RWPE2 (cell line): ENCODE results near the gene FOXF2.

Source experiments
- ATAC-seq: fragments of 200-7000 bp; cut with Tn5 transposase; 3 replicates; pipeline ENCODE4 v1.9.1; 2021; ENCODE audit warnings: low read depth
- DNase-seq: peaks from one replicate; pipeline ENCODE4 v3.0.0-alpha.2; 2020; ENCODE audit warnings: low spot score
- H3K27ac ChIP-seq: fragments of 450-650 bp; 2 replicates; pipeline ENCODE4 v1.5.1; 2017; ENCODE audit warnings: mild to moderate bottlenecking; ENCODE audit not compliant: poor library complexity, severe bottlenecking
- H3K27me3 ChIP-seq: fragments of 250-450 bp; sonication (Bioruptor Pico); 2 replicates; pipeline ENCODE4 v1.5.1; 2021; ENCODE audit warnings: mild to moderate bottlenecking, moderate library complexity; ENCODE audit not compliant: insufficient read depth, poor library complexity, severe bottlenecking
- H3K36me3 ChIP-seq: fragments of 250-450 bp; sonication (Bioruptor Pico); 2 replicates; pipeline ENCODE4 v1.5.1; 2020; ENCODE audit warnings: low read depth, mild to moderate bottlenecking, moderate library complexity
- H3K4me1 ChIP-seq: fragments of 250-450 bp; sonication (Bioruptor Pico); 2 replicates; pipeline ENCODE4 v1.5.1; 2021; ENCODE audit warnings: mild to moderate bottlenecking, moderate library complexity; ENCODE audit not compliant: insufficient read depth, poor library complexity, severe bottlenecking
- H3K4me3 ChIP-seq: fragments of 250-450 bp; sonication (Bioruptor Pico); 2 replicates; pipeline ENCODE4 v1.5.1; 2021; ENCODE audit warnings: mild to moderate bottlenecking, moderate library complexity; ENCODE audit not compliant: severe bottlenecking
- H3K9me3 ChIP-seq: fragments of 250-450 bp; sonication (Bioruptor Pico); 2 replicates; pipeline ENCODE4 v1.5.1; 2021; ENCODE audit warnings: mild to moderate bottlenecking, moderate library complexity; ENCODE audit not compliant: severe bottlenecking
- TF ChIP-seq, protein P1 (sequence below): fragments of 450-650 bp; IDR thresholded peaks from one replicate; pipeline ENCODE4 v1.5.1; 2017; ENCODE audit warnings: mild to moderate bottlenecking, moderate library complexity; ENCODE audit not compliant: poor library complexity, severe bottlenecking

Gene FOXF2

DNA sequence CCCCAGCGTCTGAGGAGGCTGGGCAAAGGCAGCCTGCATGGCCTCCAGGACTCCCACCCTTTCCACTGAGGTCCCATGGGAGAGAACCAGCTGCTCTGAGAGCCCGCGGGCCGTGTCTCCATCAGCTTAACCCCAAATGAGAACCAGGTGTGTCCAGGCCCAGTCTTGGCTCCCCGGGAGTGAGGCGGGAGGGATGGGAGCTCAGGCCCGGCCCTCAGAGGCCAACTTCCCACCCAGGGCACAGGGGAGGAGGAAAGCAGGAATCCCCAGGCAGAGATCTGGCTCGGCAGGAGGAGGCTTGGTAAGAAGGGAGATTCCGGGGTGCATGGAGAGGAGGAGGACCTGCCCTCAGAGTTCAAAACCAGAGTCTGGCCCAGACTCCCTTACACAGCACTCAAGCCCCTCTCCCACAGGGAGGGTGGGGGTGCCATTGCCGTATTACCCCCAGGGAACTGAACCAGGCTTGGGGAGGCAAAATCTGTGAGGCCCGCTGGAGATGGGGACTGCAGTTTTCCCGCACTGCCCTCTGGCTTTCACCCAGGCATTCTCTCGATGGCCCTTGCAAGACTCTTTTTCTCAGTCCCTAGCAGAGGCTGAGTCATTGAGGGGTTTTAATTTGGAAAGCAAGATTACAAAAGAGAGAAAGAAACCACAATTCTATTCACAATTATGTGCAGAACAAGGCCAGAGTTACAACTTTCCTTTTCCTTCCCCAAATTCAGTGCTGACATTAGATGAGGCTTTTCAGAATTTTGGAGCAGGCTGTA lies 17.1 kb downstream of the FOXF2 start:
- Histone ChIP-seq H3K27ac (no peak overlapping the region), H3K4me3 (no peak overlapping the region), H3K4me1 (no peaks in the 10 kb centered on the region), H3K27me3 (no peaks in the 10 kb centered on the region), H3K9me3 (no peaks in the 10 kb centered on the region), H3K36me3 (no peaks in the 10 kb centered on the region)
- TF ChIP-seq, protein P1, sequence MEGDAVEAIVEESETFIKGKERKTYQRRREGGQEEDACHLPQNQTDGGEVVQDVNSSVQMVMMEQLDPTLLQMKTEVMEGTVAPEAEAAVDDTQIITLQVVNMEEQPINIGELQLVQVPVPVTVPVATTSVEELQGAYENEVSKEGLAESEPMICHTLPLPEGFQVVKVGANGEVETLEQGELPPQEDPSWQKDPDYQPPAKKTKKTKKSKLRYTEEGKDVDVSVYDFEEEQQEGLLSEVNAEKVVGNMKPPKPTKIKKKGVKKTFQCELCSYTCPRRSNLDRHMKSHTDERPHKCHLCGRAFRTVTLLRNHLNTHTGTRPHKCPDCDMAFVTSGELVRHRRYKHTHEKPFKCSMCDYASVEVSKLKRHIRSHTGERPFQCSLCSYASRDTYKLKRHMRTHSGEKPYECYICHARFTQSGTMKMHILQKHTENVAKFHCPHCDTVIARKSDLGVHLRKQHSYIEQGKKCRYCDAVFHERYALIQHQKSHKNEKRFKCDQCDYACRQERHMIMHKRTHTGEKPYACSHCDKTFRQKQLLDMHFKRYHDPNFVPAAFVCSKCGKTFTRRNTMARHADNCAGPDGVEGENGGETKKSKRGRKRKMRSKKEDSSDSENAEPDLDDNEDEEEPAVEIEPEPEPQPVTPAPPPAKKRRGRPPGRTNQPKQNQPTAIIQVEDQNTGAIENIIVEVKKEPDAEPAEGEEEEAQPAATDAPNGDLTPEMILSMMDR = no peak
- ATAC-seq = no peak
- DNase-seq = no peak

DNA sequence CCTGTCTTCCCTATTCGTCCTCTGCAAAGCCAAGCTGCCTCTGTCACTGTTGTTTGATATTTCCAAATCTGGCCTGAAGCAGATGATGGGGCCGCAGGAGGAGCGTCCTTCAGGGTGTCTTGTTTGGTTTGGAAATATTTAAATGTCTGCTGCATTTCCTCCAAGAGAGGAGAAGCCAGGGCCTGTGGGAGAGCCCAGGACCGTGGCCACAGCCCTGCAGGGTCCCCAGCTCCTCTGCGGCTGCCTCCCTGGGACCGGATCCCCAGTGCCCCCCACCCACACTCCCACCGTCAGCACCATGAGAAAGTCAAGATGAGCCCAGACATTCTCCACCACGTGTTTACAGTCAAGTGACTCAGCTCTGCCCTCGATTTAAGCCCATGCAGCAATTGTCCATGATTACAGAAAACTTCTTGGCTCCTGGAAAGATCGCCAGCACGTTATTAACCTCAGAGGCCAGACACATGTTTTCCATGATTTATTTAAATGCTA lies 18.2 kb downstream of the FOXF2 start:
- no peaks in the 10 kb centered on the region for H3K36me3 ChIP-seq
- no peak for ATAC-seq
- H3K27ac ChIP-seq = no peak overlapping the region
- H3K9me3 ChIP-seq = no peaks in the 10 kb centered on the region
- H3K4me1 ChIP-seq = no peaks in the 10 kb centered on the region
- no peaks in the 10 kb centered on the region for H3K27me3 ChIP-seq
- no peak for DNase-seq
- TF ChIP-seq, protein P1 = no peak
- no peak overlapping the region for H3K4me3 ChIP-seq

- no peak overlapping the region for H3K27ac ChIP-seq
- TF ChIP-seq, protein P1 = no peak
- peaks cover 2% of the 10 kb centered on the region for H3K27me3 ChIP-seq
- H3K36me3 ChIP-seq = no peaks in the 10 kb centered on the region
- H3K4me3 ChIP-seq = no peak overlapping the region
- H3K9me3 ChIP-seq = no peaks in the 10 kb centered on the region
- DNase-seq (no peak), ATAC-seq (no peak)
- H3K4me1 ChIP-seq = no peaks in the 10 kb centered on the region
Observed at GRCh38 chr6:1409774-1410465, 20.5 kb downstream of the FOXF2 start.

DNA sequence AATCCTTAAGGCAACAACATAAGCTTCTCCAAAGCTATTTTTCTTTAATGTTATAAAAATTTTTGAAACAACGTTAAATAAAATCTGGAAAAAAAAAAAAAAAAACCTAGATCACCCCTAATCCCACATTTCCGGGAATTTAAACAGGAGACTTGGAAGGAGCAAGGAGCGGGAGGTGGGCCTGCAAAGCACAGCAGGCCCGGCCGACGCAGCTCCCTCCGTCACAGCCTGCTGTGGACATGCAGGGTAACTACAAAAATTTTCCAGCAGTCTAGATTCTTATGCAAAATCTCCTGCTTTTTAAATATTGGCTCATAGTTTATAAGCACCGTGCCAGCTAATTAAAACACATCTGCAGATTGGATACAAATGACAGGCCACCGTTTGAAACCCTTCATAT lies 23.5 kb downstream of the FOXF2 start:
- peaks cover 2% of the 10 kb centered on the region for H3K27me3 ChIP-seq
- no peaks in the 10 kb centered on the region for H3K36me3 ChIP-seq
- H3K9me3 ChIP-seq = no peaks in the 10 kb centered on the region
- no peak overlapping the region for H3K4me3 ChIP-seq
- H3K27ac ChIP-seq = no peak overlapping the region
- no peaks in the 10 kb centered on the region for H3K4me1 ChIP-seq
- TF ChIP-seq, protein P1 = no peak
- DNase-seq = no peak
- no peak for ATAC-seq
